Colonic mucosa (tissue), 4 donors: ENCODE data around the gene MYO16. TPM values are rescaled to one million over a fixed set of nuclear protein-coding genes. Genes with fewer than 3 reads are reported as not detected.

Source experiments
- DNase-seq: peaks from one replicate; pipeline ENCODE4 v3.0.0-alpha.2; 2020
- H3K27ac ChIP-seq: fragments of 200-600 bp; one replicate; pipeline ENCODE4 v1.8.0; 2021
- H3K27me3 ChIP-seq: fragments of 200-600 bp; one replicate; pipeline ENCODE4 v1.8.0; 2021
- H3K36me3 ChIP-seq: fragments of 200-600 bp; one replicate; pipeline ENCODE4 v1.8.0; 2021
- H3K4me1 ChIP-seq: fragments of 200-600 bp; one replicate; pipeline ENCODE4 v1.8.0; 2021; ENCODE audit warnings: mild to moderate bottlenecking
- H3K4me3 ChIP-seq: fragments of 200-600 bp; one replicate; pipeline ENCODE4 v1.8.0; 2021
- H3K9ac ChIP-seq, 2 donors: one replicate each; pipeline ENCODE4 v1.7.0; 2013; ENCODE audit warnings: control low read depth in 2 of 2, low read depth in 2 of 2, low read length in 2 of 2
- H3K9me3 ChIP-seq: fragments of 200-600 bp; one replicate; pipeline ENCODE4 v1.8.0; 2021
- intact Hi-C: fragments of 100-400 bp; cut with DNase I; formaldehyde crosslinking; loops from one replicate; pipeline ENCODE4 v1.14.1; 2022
- total RNA-seq, 2 donors: library from RNA; stranded (reverse); fragmentation: NEBNext Ultra II Directional in 1 of 2; extraction: Animal tissue kit (Norgen Biotek cat#: 25700) in 1 of 2; gene quantifications; one replicate each; pipeline ENCODE4 v1.2.1, GENCODE V29; 2021
- TF ChIP-seq, protein P1 (sequence below): fragments of 200-600 bp; IDR thresholded peaks from one replicate; pipeline ENCODE4 v1.8.0; 2022; ENCODE audit warnings: antibody characterized with exemption, mild to moderate bottlenecking
- donor health status: healthy.
- donor health status: DM: no; HTN: no; CAD: no.
- donor health status: DM: no; HTN: no; CAD: no.

The MYO16 gene
- total RNA-seq, 2 donors from 2014 or later, result 0.05 TPM; not detected in 1

DNA sequence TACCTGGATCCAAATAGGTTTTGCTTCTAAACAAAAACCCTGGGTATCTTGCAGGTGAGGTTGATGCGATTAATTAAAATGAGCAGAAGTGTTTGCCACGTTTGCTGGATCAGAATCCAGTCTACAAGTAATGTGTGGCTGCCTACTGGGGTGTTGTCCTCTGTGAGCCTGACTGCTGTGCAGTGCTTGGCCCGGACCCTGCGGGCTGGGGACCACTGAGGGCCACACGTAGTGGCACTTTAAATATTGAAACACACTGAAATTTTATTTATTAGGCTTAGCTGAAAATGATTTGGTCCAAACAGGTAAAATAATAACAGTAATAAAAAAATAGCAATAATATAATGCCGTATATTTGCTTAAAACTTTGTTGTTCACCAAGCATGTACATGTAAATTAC is 338.0 kb downstream of the MYO16 start:
- no peaks in the 10 kb centered on the region for H3K27me3 ChIP-seq
- H3K9ac ChIP-seq, result no peak overlapping the region
- intact Hi-C loops, result loop anchor here (10.0 kb wide), 1 partner anchor 1447 kb away; no protein-coding TSS in a partner anchor
- H3K9me3 ChIP-seq, result no peaks in the 10 kb centered on the region
- no peaks in the 10 kb centered on the region for H3K36me3 ChIP-seq
- no peak overlapping the region for H3K4me3 ChIP-seq
- TF ChIP-seq, protein P1, sequence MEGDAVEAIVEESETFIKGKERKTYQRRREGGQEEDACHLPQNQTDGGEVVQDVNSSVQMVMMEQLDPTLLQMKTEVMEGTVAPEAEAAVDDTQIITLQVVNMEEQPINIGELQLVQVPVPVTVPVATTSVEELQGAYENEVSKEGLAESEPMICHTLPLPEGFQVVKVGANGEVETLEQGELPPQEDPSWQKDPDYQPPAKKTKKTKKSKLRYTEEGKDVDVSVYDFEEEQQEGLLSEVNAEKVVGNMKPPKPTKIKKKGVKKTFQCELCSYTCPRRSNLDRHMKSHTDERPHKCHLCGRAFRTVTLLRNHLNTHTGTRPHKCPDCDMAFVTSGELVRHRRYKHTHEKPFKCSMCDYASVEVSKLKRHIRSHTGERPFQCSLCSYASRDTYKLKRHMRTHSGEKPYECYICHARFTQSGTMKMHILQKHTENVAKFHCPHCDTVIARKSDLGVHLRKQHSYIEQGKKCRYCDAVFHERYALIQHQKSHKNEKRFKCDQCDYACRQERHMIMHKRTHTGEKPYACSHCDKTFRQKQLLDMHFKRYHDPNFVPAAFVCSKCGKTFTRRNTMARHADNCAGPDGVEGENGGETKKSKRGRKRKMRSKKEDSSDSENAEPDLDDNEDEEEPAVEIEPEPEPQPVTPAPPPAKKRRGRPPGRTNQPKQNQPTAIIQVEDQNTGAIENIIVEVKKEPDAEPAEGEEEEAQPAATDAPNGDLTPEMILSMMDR, result no peak
- H3K27ac ChIP-seq, result no peak overlapping the region
- DNase-seq, result no peak
- H3K4me1 ChIP-seq, result no peaks in the 10 kb centered on the region

DNA sequence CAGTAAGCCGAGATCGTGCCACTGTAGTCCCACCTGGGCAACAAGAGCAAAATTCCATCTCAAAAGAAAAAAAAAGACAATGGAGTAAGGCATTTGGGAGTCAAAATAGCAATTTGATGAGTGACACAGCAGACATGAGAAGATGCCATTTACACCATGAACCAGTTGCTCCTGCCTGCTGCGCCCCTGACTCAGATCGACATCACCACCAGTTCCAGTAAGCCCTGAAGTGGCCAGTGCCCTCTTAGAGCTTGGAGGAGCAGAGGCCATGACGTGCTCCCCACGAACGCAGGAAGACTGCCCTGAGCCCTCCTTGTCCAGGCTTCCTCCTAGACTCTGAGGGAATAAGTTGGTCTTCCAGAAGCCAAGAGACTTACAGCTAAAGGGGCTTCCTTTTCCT is 339.2 kb downstream of the MYO16 start:
- Histone ChIP-seq H3K4me3 (no peak overlapping the region), H3K36me3 (no peaks in the 10 kb centered on the region), H3K9me3 (no peaks in the 10 kb centered on the region), H3K27me3 (no peaks in the 10 kb centered on the region), H3K9ac (no peak overlapping the region), H3K4me1 (no peaks in the 10 kb centered on the region), H3K27ac (no peak overlapping the region)
- intact Hi-C loops, result loop anchor here (10.0 kb wide), 1 partner anchor 1446 kb away; no protein-coding TSS in a partner anchor
- TF ChIP-seq, protein P1, result no peak
- no peak for DNase-seq

DNA sequence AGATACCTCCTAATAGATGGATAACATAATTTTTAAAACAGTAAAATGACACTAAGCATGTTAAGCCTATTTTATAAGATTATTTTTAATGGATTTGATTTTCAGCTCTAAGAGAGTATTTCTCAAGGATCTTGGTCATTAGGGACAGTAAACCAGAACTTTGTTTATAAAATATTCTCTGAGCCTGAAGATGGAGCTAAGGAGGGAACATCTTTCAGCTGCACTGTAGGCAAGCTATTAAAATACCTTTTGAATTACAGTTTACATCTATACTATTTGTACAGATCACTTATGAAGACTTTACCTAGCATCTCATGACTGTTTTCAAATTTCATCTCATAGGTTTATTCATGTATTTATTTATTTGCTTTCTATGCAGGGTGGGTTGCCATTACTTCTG is 345.3 kb downstream of the MYO16 start:
- intact Hi-C loops, result no loop called here
- TF ChIP-seq, protein P1, result no peak
- Histone ChIP-seq H3K4me3 (no peak overlapping the region), H3K9me3 (no peaks in the 10 kb centered on the region), H3K36me3 (no peaks in the 10 kb centered on the region), H3K4me1 (no peaks in the 10 kb centered on the region), H3K9ac (no peak overlapping the region), H3K27ac (no peak overlapping the region), H3K27me3 (no peaks in the 10 kb centered on the region)
- no peak for DNase-seq

DNA sequence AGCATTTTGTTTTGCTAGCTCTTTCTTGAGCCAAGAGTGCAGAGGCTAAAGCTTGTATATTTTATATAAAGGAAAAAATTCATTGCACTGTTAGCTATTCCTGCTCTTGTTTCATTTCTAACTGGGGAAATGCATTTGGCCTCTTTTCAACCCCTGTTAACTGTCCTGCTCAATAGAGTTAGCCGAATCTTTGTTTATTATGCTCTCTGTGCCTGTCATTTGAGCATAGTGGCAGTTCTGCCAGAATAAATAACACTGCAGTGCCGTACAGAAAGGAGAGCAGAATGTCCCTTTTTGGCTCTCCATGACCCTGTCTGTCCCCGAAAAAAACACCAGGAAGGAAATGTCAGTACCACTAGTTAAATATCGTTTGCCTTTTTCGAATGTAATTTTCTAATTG is 350.8 kb downstream of the MYO16 start:
- intact Hi-C loops, result no loop called here
- Histone ChIP-seq H3K36me3 (no peaks in the 10 kb centered on the region), H3K4me1 (no peaks in the 10 kb centered on the region), H3K27ac (no peak overlapping the region), H3K9me3 (no peaks in the 10 kb centered on the region), H3K27me3 (no peaks in the 10 kb centered on the region), H3K4me3 (no peak overlapping the region), H3K9ac (no peak overlapping the region)
- TF ChIP-seq, protein P1, result no peak
- DNase-seq, result no peak

DNA sequence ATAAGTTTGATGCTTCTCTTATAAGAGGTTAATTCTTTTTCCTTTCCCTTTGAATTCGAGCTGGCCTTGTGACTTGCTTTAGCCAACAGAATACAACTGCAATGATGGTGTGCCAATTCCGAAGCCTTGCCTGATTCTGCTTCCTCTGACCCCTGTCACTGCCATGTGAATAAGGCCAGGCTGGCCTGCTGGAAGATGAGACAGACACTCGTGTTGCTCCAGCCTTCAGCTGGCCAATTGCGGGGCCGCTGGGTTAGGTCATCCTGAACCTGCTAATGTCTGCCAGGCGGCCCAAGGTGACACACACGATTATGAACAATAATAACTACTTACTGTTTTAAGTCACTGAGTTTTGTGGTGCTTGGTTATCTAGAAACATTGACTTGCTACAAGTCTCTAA is 352.0 kb downstream of the MYO16 start:
- no peak overlapping the region for H3K4me3 ChIP-seq
- no peak overlapping the region for H3K9ac ChIP-seq
- no peaks in the 10 kb centered on the region for H3K27me3 ChIP-seq
- DNase-seq, result no peak
- no peaks in the 10 kb centered on the region for H3K36me3 ChIP-seq
- H3K9me3 ChIP-seq, result no peaks in the 10 kb centered on the region
- H3K4me1 ChIP-seq, result no peaks in the 10 kb centered on the region
- H3K27ac ChIP-seq, result no peak overlapping the region
- intact Hi-C loops, result no loop called here
- TF ChIP-seq, protein P1, result no peak

DNA sequence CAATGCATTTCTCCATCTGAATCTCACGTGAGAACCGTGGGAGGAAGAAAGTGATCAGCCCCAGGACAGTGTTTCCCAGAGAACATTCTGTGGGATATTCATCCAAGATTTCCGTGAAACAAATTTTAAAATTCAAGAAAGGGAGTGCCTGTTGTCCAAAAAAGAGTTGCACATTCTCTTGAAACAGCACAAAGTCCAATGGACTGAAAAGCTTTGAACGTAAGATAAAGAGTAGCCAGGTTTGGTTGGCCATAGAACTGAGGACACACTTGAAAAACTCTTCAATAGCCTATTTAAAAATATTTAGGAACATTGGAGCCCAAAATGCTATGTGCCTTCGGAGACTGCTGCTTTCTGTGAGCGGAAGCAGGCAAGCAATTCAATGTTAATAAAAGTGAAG is 353.9 kb downstream of the MYO16 start:
- no peak overlapping the region for H3K4me3 ChIP-seq
- no peak for DNase-seq
- H3K9ac ChIP-seq, result no peak overlapping the region
- no peaks in the 10 kb centered on the region for H3K4me1 ChIP-seq
- no peaks in the 10 kb centered on the region for H3K27me3 ChIP-seq
- no peak overlapping the region for H3K27ac ChIP-seq
- no peaks in the 10 kb centered on the region for H3K36me3 ChIP-seq
- no peaks in the 10 kb centered on the region for H3K9me3 ChIP-seq
- TF ChIP-seq, protein P1, result no peak
- intact Hi-C loops, result no loop called here
